Trophoblast cell (in vitro differentiated cells and primary cell): ENCODE measurements around the gene ZCCHC8.

ENCODE experiments used
- DNase-seq, 2 donors: peaks; one replicate each; pipeline ENCODE4 v3.0.0-alpha.2; 2016
- H2AFZ ChIP-seq: 2 replicates; pipeline ENCODE4 v1.6.1; 2013; ENCODE audit warnings: low read length, moderate library complexity, mild to moderate bottlenecking; ENCODE audit not compliant: insufficient read depth, poor library complexity
- H2AK5ac ChIP-seq: 2 replicates; pipeline ENCODE4 v1.6.1; 2013; ENCODE audit warnings: mild to moderate bottlenecking, low read length
- H2BK120ac ChIP-seq: 2 replicates; pipeline ENCODE4 v1.6.1; 2013; ENCODE audit warnings: low read length, mild to moderate bottlenecking, moderate library complexity; ENCODE audit not compliant: insufficient read depth, poor library complexity
- H2BK12ac ChIP-seq: 2 replicates; pipeline ENCODE4 v1.6.1; 2013; ENCODE audit warnings: mild to moderate bottlenecking, low read length, moderate library complexity
- H2BK5ac ChIP-seq: 2 replicates; pipeline ENCODE4 v1.6.1; 2013; ENCODE audit warnings: low read length, low read depth, moderate library complexity, mild to moderate bottlenecking; ENCODE audit not compliant: poor library complexity
- H3K14ac ChIP-seq: 2 replicates; pipeline ENCODE4 v1.6.1; 2013; ENCODE audit warnings: mild to moderate bottlenecking, low read length
- H3K18ac ChIP-seq: 2 replicates; pipeline ENCODE4 v1.6.1; 2013; ENCODE audit warnings: mild to moderate bottlenecking, low read length
- H3K23ac ChIP-seq: 2 replicates; pipeline ENCODE4 v1.6.1; 2013; ENCODE audit warnings: low read length
- H3K27ac ChIP-seq: 2 replicates; pipeline ENCODE4 v1.5.1; 2013; ENCODE audit warnings: low read depth, mild to moderate bottlenecking, inconsistent platforms, low read length, moderate library complexity
- H3K27me3 ChIP-seq: 2 replicates; pipeline ENCODE4 v1.6.1; 2013; ENCODE audit warnings: inconsistent platforms, mild to moderate bottlenecking, low read length, moderate library complexity; ENCODE audit not compliant: insufficient read depth
- H3K36me3 ChIP-seq, 2 experiments: 1 replicate in 1 of 2; 2 replicates in 1 of 2; pipeline ENCODE4 v1.6.1; 2013; ENCODE audit warnings: low read length in 2 of 2, mild to moderate bottlenecking in 2 of 2, moderate library complexity in 1 of 2; ENCODE audit not compliant: insufficient read depth in 2 of 2, control insufficient read depth in 1 of 2
- H3K4ac ChIP-seq: 2 replicates; pipeline ENCODE4 v1.6.1; 2013; ENCODE audit warnings: low read depth, mild to moderate bottlenecking, low read length, moderate library complexity
- H3K4me1 ChIP-seq, 2 experiments: 1 replicate in 1 of 2; 2 replicates in 1 of 2; pipeline ENCODE4 v1.6.1; 2013; ENCODE audit warnings: low read length in 2 of 2, mild to moderate bottlenecking in 2 of 2, moderate library complexity in 1 of 2; ENCODE audit not compliant: insufficient read depth in 2 of 2, control insufficient read depth in 1 of 2
- H3K4me2 ChIP-seq: 2 replicates; pipeline ENCODE4 v1.6.1; 2013; ENCODE audit warnings: inconsistent platforms, mild to moderate bottlenecking, low read length, moderate library complexity
- H3K4me3 ChIP-seq: 2 replicates; pipeline ENCODE4 v1.5.1; 2013; ENCODE audit warnings: mild to moderate bottlenecking, low read depth, low read length, inconsistent platforms
- H3K79me1 ChIP-seq: one replicate; pipeline ENCODE4 v1.6.1; 2013; ENCODE audit warnings: low read length
- H3K79me2 ChIP-seq: 2 replicates; pipeline ENCODE4 v1.6.1; 2013; ENCODE audit warnings: low read length, mild to moderate bottlenecking; ENCODE audit not compliant: control insufficient read depth, insufficient read depth, poor library complexity
- H3K9ac ChIP-seq: 2 replicates; pipeline ENCODE4 v1.6.1; 2013; ENCODE audit warnings: mild to moderate bottlenecking, low read length
- H3K9me3 ChIP-seq: 2 replicates; pipeline ENCODE4 v1.6.1; 2013; ENCODE audit warnings: low read depth, mild to moderate bottlenecking, control low read depth, inconsistent platforms, low read length; ENCODE audit not compliant: insufficient read depth
- H4K12ac ChIP-seq: 2 replicates; pipeline ENCODE4 v1.6.1; 2013; ENCODE audit warnings: low read depth, mild to moderate bottlenecking, low read length, moderate library complexity
- H4K8ac ChIP-seq: 2 replicates; pipeline ENCODE4 v1.6.1; 2013; ENCODE audit warnings: low read depth, mild to moderate bottlenecking, low read length, moderate library complexity
- H4K91ac ChIP-seq: one replicate; pipeline ENCODE4 v1.6.1; 2013; ENCODE audit warnings: low read depth, mild to moderate bottlenecking, low read length, moderate library complexity
- WGBS: extraction: QIAGEN DNeasy Blood & Tissue Kit; methylation state at CpG from one replicate; pipeline ENCODE4 v1.1.7; 2013; ENCODE audit warnings: missing lambda C conversion rate; ENCODE audit not compliant: insufficient read length, insufficient coverage; ENCODE audit errors: extremely low coverage; 5-methylcytosine and 5-hydroxymethylcytosine counted together

The ZCCHC8 gene

DNA sequence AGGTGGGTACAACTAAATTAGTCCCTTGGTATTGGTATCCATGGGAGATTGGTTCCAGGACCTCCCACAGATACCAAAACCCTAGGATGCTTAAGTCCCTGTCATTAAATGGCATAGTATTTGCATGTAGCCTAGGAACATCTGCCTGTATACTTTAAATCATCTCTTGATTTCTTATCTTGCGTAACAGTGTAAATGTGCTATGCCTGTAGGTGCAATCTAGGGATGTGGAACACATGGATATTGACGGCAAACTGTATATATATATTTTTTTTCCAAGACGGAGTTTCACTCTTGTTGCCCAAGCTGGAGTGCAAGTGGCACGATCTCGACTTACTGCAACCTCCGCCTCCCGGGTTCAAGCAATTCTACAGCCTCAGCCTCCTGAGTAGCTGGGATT, 27.9 kb upstream of the ZCCHC8 start:
- H2AFZ ChIP-seq, result no peak overlapping the region
- no peak overlapping the region for H3K4me3 ChIP-seq
- H3K9ac ChIP-seq, result peak overlapping the region; percentile 60
- no peak overlapping the region for H4K12ac ChIP-seq
- DNase-seq, result no peak
- H3K4me2 ChIP-seq, result peak overlapping the region; percentile 67
- H4K91ac ChIP-seq, result no peak overlapping the region
- H2AK5ac ChIP-seq, result no peak overlapping the region
- H3K18ac ChIP-seq, result no peak overlapping the region
- H3K23ac ChIP-seq, result no peak overlapping the region
- H2BK120ac ChIP-seq, result no peak overlapping the region
- no peaks in the 10 kb centered on the region for H3K27me3 ChIP-seq
- peaks cover 3 to 5% of the 10 kb centered on the region in 2 experiments for H3K36me3 ChIP-seq
- H3K79me2 ChIP-seq, result peaks cover 12% of the 10 kb centered on the region
- no peak overlapping the region for H2BK5ac ChIP-seq
- peak overlapping the region; percentile 14 for H3K4ac ChIP-seq
- H2BK12ac ChIP-seq, result no peak overlapping the region
- H3K79me1 ChIP-seq, result peaks cover 10% of the 10 kb centered on the region
- WGBS, result no CpG with 5 or more reads among the region's 7 CpGs
- no peak overlapping the region for H4K8ac ChIP-seq
- no peak overlapping the region for H3K27ac ChIP-seq
- no peak overlapping the region for H3K14ac ChIP-seq
- no peaks in the 10 kb centered on the region for H3K4me1 ChIP-seq
- H3K9me3 ChIP-seq, result no peaks in the 10 kb centered on the region

DNA sequence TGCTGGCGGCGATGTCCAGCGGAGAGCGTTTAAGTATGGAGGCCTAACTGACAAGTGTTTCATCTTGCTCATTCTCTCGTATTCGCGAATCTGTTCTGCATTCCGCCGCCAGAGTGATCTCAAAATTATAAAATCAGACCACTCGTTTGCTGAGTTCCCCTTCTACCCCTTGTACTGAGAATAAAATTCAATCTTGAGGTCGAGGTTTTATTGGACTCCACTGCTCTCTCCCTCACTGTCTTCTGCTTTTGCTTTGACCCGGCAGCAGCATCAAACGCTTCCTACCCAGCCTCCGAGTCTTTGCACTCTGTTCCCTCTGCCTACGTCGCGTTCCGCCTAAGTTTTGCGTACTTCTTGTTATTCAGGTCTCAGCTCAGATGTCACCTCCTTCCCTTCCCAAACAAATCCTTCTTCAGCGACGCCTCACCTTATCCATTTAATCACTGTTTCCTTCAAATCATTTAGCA, 26.8 kb upstream of the ZCCHC8 start:
- Histone ChIP-seq H3K27ac (peak overlapping the region; percentile 77), H4K12ac (peak overlapping the region; percentile 76), H3K27me3 (no peaks in the 10 kb centered on the region), H3K18ac (peak overlapping the region; percentile 50), H3K4me1 (peaks cover 3% of the 10 kb centered on the region in 2 experiments), H2BK5ac (no peak overlapping the region), H2BK12ac (no peak overlapping the region), H3K4me2 (peak overlapping the region; percentile 67), H3K14ac (peak overlapping the region; percentile 60), H3K79me2 (peaks cover 14% of the 10 kb centered on the region), H3K23ac (no peak overlapping the region), H4K91ac (peak overlapping the region; percentile 33), H3K36me3 (peaks cover 6% of the 10 kb centered on the region in 2 experiments), H3K9me3 (no peaks in the 10 kb centered on the region), H2AK5ac (no peak overlapping the region), H3K9ac (peak overlapping the region; percentile 91), H3K4me3 (peak overlapping the region; percentile 90), H3K4ac (peak overlapping the region; percentile 26), H2BK120ac (peak overlapping the region; percentile 16), H3K79me1 (peaks cover 10% of the 10 kb centered on the region), H2AFZ (peak overlapping the region; percentile 56), H4K8ac (peak overlapping the region; percentile 82)
- DNase-seq, result peak in 1 of 2 donors; percentile 43
- no CpG with 5 or more reads among the region's 21 CpGs for WGBS

DNA sequence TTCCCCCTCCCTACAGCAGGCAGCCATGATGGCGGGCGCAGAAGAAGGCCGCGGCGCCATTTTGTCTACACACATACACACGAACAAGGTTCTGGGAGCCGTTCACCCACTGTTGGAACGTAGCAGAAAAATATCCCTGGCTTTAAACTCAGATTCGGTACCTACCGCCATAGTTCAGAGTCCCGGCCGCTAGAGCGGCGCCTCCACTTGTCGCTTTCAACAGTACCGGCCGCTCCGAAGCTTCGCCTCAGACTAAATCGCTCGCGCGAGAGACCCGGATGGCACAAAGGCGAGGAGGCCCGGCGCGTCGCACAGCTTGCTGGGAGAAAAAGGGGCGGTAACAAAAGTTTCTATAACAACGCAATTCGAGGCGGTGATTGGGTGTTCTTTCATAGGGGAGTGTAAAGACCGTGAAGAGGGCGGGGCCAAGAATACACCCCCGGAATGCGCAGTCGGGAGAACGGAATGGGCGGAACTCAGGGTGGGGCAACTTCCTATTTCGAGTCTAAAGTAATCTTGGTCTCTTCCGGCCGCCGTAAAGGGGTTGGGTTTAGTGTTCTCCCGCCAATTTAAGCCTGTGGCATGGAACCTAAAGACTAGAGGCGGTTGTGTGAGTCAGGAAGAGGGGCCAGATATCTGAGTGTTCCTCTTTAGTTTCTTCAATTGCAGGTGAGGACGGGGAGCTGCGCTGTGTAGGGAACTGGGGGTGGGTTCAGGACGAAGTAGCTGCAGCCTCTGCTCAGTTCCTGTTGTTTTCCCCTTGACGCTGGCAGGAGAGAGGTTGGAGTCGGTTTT, 26.1 kb upstream of the ZCCHC8 start, which contains the start of the genes KNTC1 and RSRC2:
Gene KNTC1, plus strand, starts transcription at position 567 of the 795 bp plus-strand sequence. CDS start 2,815 bp downstream, outside the sequence.
Gene RSRC2, minus strand, starts transcription at position 254 of the 795 bp plus-strand sequence. Its CDS starts 83 bp downstream, at position 171.
- H3K23ac ChIP-seq, result peak within 1 kb of the TSS; percentile 62
- DNase-seq, result peak; percentile 99 to 100
- H2AK5ac ChIP-seq, result peak within 1 kb of the TSS; percentile 59
- peak within 1 kb of the TSS; percentile 96 for H4K12ac ChIP-seq
- H2BK120ac ChIP-seq, result peak within 1 kb of the TSS; percentile 99
- peak within 1 kb of the TSS; percentile 98 for H4K8ac ChIP-seq
- H3K4me3 ChIP-seq, result peak within 1 kb of the TSS; percentile 90
- H3K4me2 ChIP-seq, result peak within 1 kb of the TSS; percentile 67
- H3K4ac ChIP-seq, result peak within 1 kb of the TSS; percentile 95
- H3K36me3 ChIP-seq, result peaks cover 5 to 8% of the 10 kb centered on the region in 2 experiments
- peak within 1 kb of the TSS; percentile 99 for H3K18ac ChIP-seq
- no peak within 1 kb of the TSS for H2BK12ac ChIP-seq
- H4K91ac ChIP-seq, result peak within 1 kb of the TSS; percentile 98
- no peaks in the 10 kb centered on the region for H3K27me3 ChIP-seq
- WGBS, result no CpG with 5 or more reads among the region's 51 CpGs
- H2BK5ac ChIP-seq, result peak within 1 kb of the TSS; percentile 99
- H3K4me1 ChIP-seq, result peaks cover 3% of the 10 kb centered on the region in 2 experiments
- H3K9me3 ChIP-seq, result no peaks in the 10 kb centered on the region
- peak within 1 kb of the TSS; percentile 99 for H3K14ac ChIP-seq
- peak within 1 kb of the TSS; percentile 100 for H3K27ac ChIP-seq
- H3K79me2 ChIP-seq, result peaks cover 14% of the 10 kb centered on the region
- peak within 1 kb of the TSS; percentile 100 for H3K9ac ChIP-seq
- peak within 1 kb of the TSS; percentile 79 for H2AFZ ChIP-seq
- peaks cover 10% of the 10 kb centered on the region for H3K79me1 ChIP-seq

GRCh38 chr12:122523846-122524718, 23.4 kb upstream of the ZCCHC8 start:
- no peak overlapping the region for H3K18ac ChIP-seq
- H3K9ac ChIP-seq, result no peak overlapping the region
- H2BK5ac ChIP-seq, result no peak overlapping the region
- H3K9me3 ChIP-seq, result no peaks in the 10 kb centered on the region
- H3K79me1 ChIP-seq, result peaks cover 10% of the 10 kb centered on the region
- no peak for DNase-seq
- no peak overlapping the region for H4K8ac ChIP-seq
- H3K27ac ChIP-seq, result no peak overlapping the region
- H2AK5ac ChIP-seq, result no peak overlapping the region
- no peak overlapping the region for H2BK12ac ChIP-seq
- no peak overlapping the region for H4K12ac ChIP-seq
- H3K27me3 ChIP-seq, result no peaks in the 10 kb centered on the region
- H4K91ac ChIP-seq, result no peak overlapping the region
- H3K23ac ChIP-seq, result no peak overlapping the region
- peaks cover 7 to 18% of the 10 kb centered on the region in 2 experiments for H3K36me3 ChIP-seq
- H3K4me2 ChIP-seq, result peak overlapping the region; percentile 68
- no peak overlapping the region for H3K14ac ChIP-seq
- peaks cover 3% of the 10 kb centered on the region in 2 experiments for H3K4me1 ChIP-seq
- no CpG with 5 or more reads among the region's 8 CpGs for WGBS
- no peak overlapping the region for H2AFZ ChIP-seq
- H3K4ac ChIP-seq, result peak overlapping the region; percentile 99
- no peak overlapping the region for H2BK120ac ChIP-seq
- H3K79me2 ChIP-seq, result peaks cover 17% of the 10 kb centered on the region
- no peak overlapping the region for H3K4me3 ChIP-seq
